Sigmoid colon (tissue), 7 donors: ENCODE measurements around the gene NDFIP1. TPM values are rescaled to one million over a fixed set of nuclear protein-coding genes. Genes with fewer than 3 reads are reported as not detected.

Experiments
- DNase-seq: peaks from one replicate; pipeline ENCODE4 v3.0.0-alpha.2; 2019
- H3K27ac ChIP-seq, 4 donors: fragments of 200-600 bp; sonication (generic); one replicate each; pipeline ENCODE4 v1.5.1; 2016 to 2019; ENCODE audit warnings: mild to moderate bottlenecking in 1 of 4
- H3K27me3 ChIP-seq, 3 donors: fragments of 200-600 bp; sonication (generic); one replicate each; pipeline ENCODE4 v1.5.1; 2019; ENCODE audit warnings: mild to moderate bottlenecking in 1 of 3
- H3K36me3 ChIP-seq, 4 donors: fragments of 200-600 bp; sonication (generic); one replicate each; pipeline ENCODE4 v1.5.1; 2016 to 2019
- H3K4me1 ChIP-seq, 4 donors: fragments of 200-600 bp; sonication (generic); one replicate each; pipeline ENCODE4 v1.5.1; 2017 to 2019
- H3K4me3 ChIP-seq, 4 donors: fragments of 200-600 bp; sonication (generic); one replicate each; pipeline ENCODE4 v1.5.1; 2017 to 2019; ENCODE audit warnings: mild to moderate bottlenecking in 2 of 4, moderate library complexity in 1 of 4
- H3K9me3 ChIP-seq, 4 donors: fragments of 200-600 bp in 3 of 4; sonication (generic) in 3 of 4; one replicate each; pipeline versions ENCODE4 v1.5.1 to v1.6.1; 2013 to 2019
- CTCF ChIP-seq, 4 experiments: fragments of 450-650 bp in 3 of 4; fragments of 200-600 bp in 1 of 4; IDR thresholded peaks; one replicate each; pipeline ENCODE4 v1.5.1; 2016 to 2019; ENCODE audit warnings: antibody characterized with exemption in 4 of 4, mild to moderate bottlenecking in 3 of 4, moderate library complexity in 2 of 4
- EP300 ChIP-seq, 4 donors: sonication (generic); formaldehyde crosslinking; IDR thresholded peaks; one replicate each; pipeline ENCODE4 v1.6.1; 2017; ENCODE audit warnings: antibody characterized with exemption in 4 of 4
- POLR2A ChIP-seq, 2 donors: fragments of 450-650 bp; IDR thresholded peaks; one replicate each; pipeline ENCODE4 v1.6.1; 2016; ENCODE audit warnings: antibody characterized with exemption in 2 of 2, mild to moderate bottlenecking in 2 of 2, moderate library complexity in 2 of 2
- POLR2AphosphoS5 ChIP-seq, 4 donors: sonication (generic); formaldehyde crosslinking; IDR thresholded peaks; one replicate each; pipeline ENCODE4 v1.6.1; 2017; ENCODE audit warnings: antibody characterized with exemption in 4 of 4
- WGBS, 2 donors: extraction: QIAGEN DNeasy Blood & Tissue Kit; methylation state at CpG; one replicate each; pipeline ENCODE4 v1.1.7; 2013; 5-methylcytosine and 5-hydroxymethylcytosine counted together
- intact Hi-C: fragments of 100-400 bp; cut with DNase I; formaldehyde crosslinking; loops from one replicate; pipeline ENCODE4 v1.15.1; 2023
- polyA plus RNA-seq, 3 donors: library from polyadenylated mRNA; stranded (reverse); fragments of 200-250 nt; gene quantifications; one replicate each; pipeline ENCODE4 v1.2.3, GENCODE V29; 2013
- total RNA-seq, 4 donors: library from RNA; depleted of rRNA; stranded (reverse); fragments of >200 nt; gene quantifications; one replicate each; pipeline ENCODE4 v1.1.0, GENCODE V29; 2016
- donor health status: healthy with polysubstance abuse.
- donor health status: Bipolar disorder and iron deficiency.
- donor health status: healthy.

The NDFIP1 gene
- total and polyA plus RNA-seq, 7 donors: 20.3 to 88.5 (median 47.8) TPM

- Histone ChIP-seq H3K4me3 (no peak overlapping the region), H3K36me3 (no peaks in the 10 kb centered on the region), H3K27ac (no peak overlapping the region), H3K9me3 (no peaks in the 10 kb centered on the region), H3K27me3 (no peaks in the 10 kb centered on the region), H3K4me1 (no peaks in the 10 kb centered on the region)
- intact Hi-C loops: no loop called here
- WGBS, 2 donors: 57 to 60% methylated on average over 6 of the region's 6 CpGs
- TF ChIP-seq CTCF (IDR thresholded peaks at IDR 0.05): no peak
- no peak for TF ChIP-seq POLR2AphosphoS5 (IDR thresholded peaks at IDR 0.05)
- no peak for TF ChIP-seq EP300 (IDR thresholded peaks at IDR 0.05)
- no peak for TF ChIP-seq POLR2A (IDR thresholded peaks at IDR 0.05)
- DNase-seq: no peak
Measured at GRCh38 chr5:142200387-142200786, 91.8 kb downstream of the NDFIP1 start.

DNA sequence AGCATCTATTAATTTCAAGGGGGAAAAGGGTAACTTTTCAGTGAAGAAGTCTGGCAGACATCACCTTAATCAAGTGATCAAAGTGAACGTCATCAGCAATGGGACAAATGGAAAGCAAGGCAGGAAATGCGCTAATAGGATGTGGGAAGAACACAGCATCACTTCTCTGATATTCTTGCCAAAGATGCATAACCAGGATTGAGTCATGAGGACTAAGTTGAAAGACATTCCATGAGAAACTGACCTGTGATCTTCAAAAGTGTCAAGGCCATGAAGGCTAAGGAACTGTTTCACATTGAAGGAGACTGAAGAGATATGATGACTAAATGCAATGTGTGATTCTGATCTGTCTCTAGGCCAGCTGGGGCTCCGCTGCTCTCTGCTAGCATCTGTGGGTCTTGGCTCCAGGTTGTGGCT, 92.9 kb downstream of the NDFIP1 start:
- WGBS, 2 donors: 88 to 90% methylated on average over 3 of the region's 3 CpGs
- Histone ChIP-seq H3K27ac (no peak overlapping the region), H3K27me3 (no peaks in the 10 kb centered on the region), H3K9me3 (no peaks in the 10 kb centered on the region), H3K36me3 (no peaks in the 10 kb centered on the region), H3K4me1 (no peaks in the 10 kb centered on the region), H3K4me3 (no peak overlapping the region)
- intact Hi-C loops: no loop called here
- TF ChIP-seq POLR2A (IDR thresholded peaks at IDR 0.05) (no peak), EP300 (IDR thresholded peaks at IDR 0.05) (no peak), CTCF (IDR thresholded peaks at IDR 0.05) (no peak), POLR2AphosphoS5 (IDR thresholded peaks at IDR 0.05) (no peak)
- DNase-seq: no peak

DNA sequence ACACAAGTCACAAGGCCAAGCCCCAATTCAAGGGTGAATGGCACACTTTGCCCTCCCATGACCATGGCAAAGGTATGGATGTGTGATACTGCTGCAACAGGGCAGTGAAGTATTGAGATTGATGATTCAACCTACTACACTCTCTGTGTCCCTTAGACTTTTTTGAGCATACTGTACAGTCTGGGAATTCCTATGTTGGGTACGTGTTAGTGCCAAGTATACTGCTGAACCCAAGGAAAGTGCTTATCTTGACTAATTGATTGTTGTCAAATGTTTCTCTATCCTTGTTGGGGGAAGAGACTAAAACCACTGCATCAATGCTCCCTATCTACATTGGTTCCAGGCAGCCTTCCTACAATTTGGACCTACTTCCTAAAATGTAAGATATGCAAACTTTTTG, 93.7 kb downstream of the NDFIP1 start:
- WGBS, 2 donors: 86 to 88% methylated on average over 1 of the region's 1 CpG
- H3K36me3 ChIP-seq: no peaks in the 10 kb centered on the region
- no peaks in the 10 kb centered on the region for H3K4me1 ChIP-seq
- H3K9me3 ChIP-seq: no peaks in the 10 kb centered on the region
- no peak overlapping the region for H3K27ac ChIP-seq
- TF ChIP-seq CTCF (IDR thresholded peaks at IDR 0.05) (no peak), EP300 (IDR thresholded peaks at IDR 0.05) (no peak), POLR2AphosphoS5 (IDR thresholded peaks at IDR 0.05) (no peak), POLR2A (IDR thresholded peaks at IDR 0.05) (no peak)
- DNase-seq: no peak
- no peaks in the 10 kb centered on the region for H3K27me3 ChIP-seq
- intact Hi-C loops: no loop called here
- H3K4me3 ChIP-seq: no peak overlapping the region

Other genes with a start within 250 kb of the NDFIP1 start
- 10 to 100 TPM in 3 of 4 donors, 1 to 10 TPM in 1; 8.6 to 19.4 (median 13.4) TPM for gene PCDH1, start 230.4 kb upstream of the NDFIP1 start, total RNA-seq
- 10 to 100 TPM in 2 of 3 donors, 1 to 10 TPM in 1; 9.0 to 47.2 (median 11.8) TPM for gene PCDH1, start 230.4 kb upstream of the NDFIP1 start, polyA plus RNA-seq
- gene DELE1, start 184.9 kb upstream of the NDFIP1 start, total RNA-seq: 10 to 100 TPM; 47.7 to 88.3 (median 69.1) TPM
- 10 to 100 TPM; 34.2 to 52.6 (median 41.2) TPM for gene DELE1, start 184.9 kb upstream of the NDFIP1 start, polyA plus RNA-seq
- gene PCDH12, start 150.6 kb upstream of the NDFIP1 start, total RNA-seq: 1 to 10 TPM in 3 of 4 donors, under 1 TPM in 1; 0.55 to 6.2 (median 2.9) TPM
- under 1 TPM; 0.23 to 0.69 (median 0.60) TPM for gene PCDH12, start 150.6 kb upstream of the NDFIP1 start, polyA plus RNA-seq
- 10 to 100 TPM; 30.7 to 70.1 (median 53.5) TPM for gene RNF14, start 139.7 kb upstream of the NDFIP1 start, total RNA-seq
- gene RNF14, start 139.7 kb upstream of the NDFIP1 start, polyA plus RNA-seq: 10 to 100 TPM; 31.5 to 43.2 (median 42.6) TPM
- 10 to 100 TPM; 23.0 to 58.1 (median 27.7) TPM for gene GNPDA1, start 95.8 kb upstream of the NDFIP1 start, total RNA-seq
- 10 to 100 TPM; 18.6 to 26.6 (median 19.3) TPM for gene GNPDA1, start 95.8 kb upstream of the NDFIP1 start, polyA plus RNA-seq
- gene SPRY4, start 216.2 kb downstream of the NDFIP1 start, total RNA-seq: 10 to 100 TPM in 3 of 4 donors, 1 to 10 TPM in 1; 8.6 to 15.7 (median 12.4) TPM
- 1 to 10 TPM; 1.8 to 5.1 (median 3.5) TPM for gene SPRY4, start 216.2 kb downstream of the NDFIP1 start, polyA plus RNA-seq